GM23248 (cell line): Measurements from ENCODE around the gene FOXD2.

Experiments used
- EZH2 ChIP-seq: fragments of 200-600 bp; sonication (generic); IDR thresholded peaks from 2 replicates; pipeline ENCODE4 v1.6.1; 2018; ENCODE audit warnings: antibody characterized with exemption, mild to moderate bottlenecking; ENCODE audit not compliant: insufficient read depth, poor library complexity, severe bottlenecking
- EZH2phosphoT487 ChIP-seq: fragments of 200-600 bp; sonication (generic); IDR thresholded peaks from 2 replicates; pipeline ENCODE4 v1.6.1; 2018; ENCODE audit warnings: antibody characterized with exemption, moderate library complexity, mild to moderate bottlenecking, low read depth; ENCODE audit not compliant: insufficient read depth

GRCh38 chr1:47393141-47393540, 44.7 kb upstream of the FOXD2 start:
- TF ChIP-seq EZH2, result no peak
- no peak for TF ChIP-seq EZH2phosphoT487
